DOHH2 (cell line): ENCODE measurements around the gene PARP14.

Experiments
- H3F3A ChIP-seq: fragments of 200-600 bp; sonication (generic), shearing (Covaris generic); 2 replicates; pipeline ENCODE4 v1.6.0; 2016; ENCODE audit warnings: antibody characterized with exemption, mild to moderate bottlenecking; ENCODE audit not compliant: control insufficient read depth, insufficient read depth
- H3K27ac ChIP-seq: fragments of 200-600 bp; sonication (generic); 2 replicates; pipeline ENCODE4 v1.5.1; 2014; ENCODE audit warnings: low read depth, mild to moderate bottlenecking, low read length, moderate library complexity
- H3K27me3 ChIP-seq: fragments of 200-600 bp; sonication (generic); 2 replicates; pipeline ENCODE4 v1.6.1; 2014; ENCODE audit warnings: mild to moderate bottlenecking, low read length, mixed read lengths; ENCODE audit not compliant: control insufficient read depth
- H3K36me3 ChIP-seq: fragments of 200-600 bp; sonication (generic); 2 replicates; pipeline ENCODE4 v1.6.1; 2014; ENCODE audit warnings: mild to moderate bottlenecking, low read length, moderate library complexity, mixed read lengths; ENCODE audit not compliant: control insufficient read depth
- H3K4me1 ChIP-seq: fragments of 200-600 bp; sonication (generic); 2 replicates; pipeline ENCODE4 v1.6.1; 2014; ENCODE audit warnings: mild to moderate bottlenecking, low read length, mixed read lengths; ENCODE audit not compliant: control insufficient read depth
- H3K4me2 ChIP-seq: fragments of 200-600 bp; sonication (generic); 2 replicates; pipeline ENCODE4 v1.6.0; 2014; ENCODE audit warnings: mild to moderate bottlenecking, low read length, moderate library complexity
- H3K4me3 ChIP-seq: fragments of 200-600 bp; sonication (generic); 2 replicates; pipeline ENCODE4 v1.5.1; 2014; ENCODE audit warnings: mild to moderate bottlenecking, low read length, mixed read lengths
- H3K79me2 ChIP-seq: fragments of 200-600 bp; sonication (generic); 2 replicates; pipeline ENCODE4 v1.6.1; 2014; ENCODE audit warnings: mild to moderate bottlenecking, low read length, mixed read lengths; ENCODE audit not compliant: control insufficient read depth
- H3K9me2 ChIP-seq: fragments of 200-600 bp; sonication (generic); replicated peaks from 2 replicates; pipeline ENCODE4 v1.6.1; 2014; ENCODE audit warnings: mild to moderate bottlenecking, low read length, mixed read lengths; ENCODE audit not compliant: control insufficient read depth
- H3K9me3 ChIP-seq: fragments of 200-600 bp; sonication (generic); 2 replicates; pipeline ENCODE4 v1.6.1; 2014; ENCODE audit warnings: antibody characterized with exemption, low read length, mixed read lengths; ENCODE audit not compliant: control insufficient read depth, insufficient read depth
- H4K20me1 ChIP-seq: fragments of 200-600 bp; sonication (generic); 2 replicates; pipeline ENCODE4 v1.6.0; 2014; ENCODE audit warnings: low read depth, mild to moderate bottlenecking, antibody characterized with exemption, low read length, moderate library complexity; ENCODE audit not compliant: control insufficient read depth, insufficient read depth
- EZH2phosphoT487 ChIP-seq: fragments of 200-600 bp; sonication (generic); IDR thresholded peaks from 2 replicates; pipeline ENCODE4 v1.6.1; 2017; ENCODE audit warnings: borderline replicate concordance, mild to moderate bottlenecking, antibody characterized with exemption, low read length, moderate library complexity, mixed read lengths
- TF ChIP-seq, protein P1 (sequence below): fragments of 200-600 bp; sonication (generic); IDR thresholded peaks from one replicate; pipeline ENCODE4 v1.5.1; 2014; ENCODE audit warnings: antibody characterized with exemption, mild to moderate bottlenecking, low read depth, low read length; ENCODE audit not compliant: poor library complexity, severe bottlenecking

The PARP14 gene

GRCh38 chr3:122719273-122719921, 38.8 kb downstream of the PARP14 start:
- TF ChIP-seq, protein P1, sequence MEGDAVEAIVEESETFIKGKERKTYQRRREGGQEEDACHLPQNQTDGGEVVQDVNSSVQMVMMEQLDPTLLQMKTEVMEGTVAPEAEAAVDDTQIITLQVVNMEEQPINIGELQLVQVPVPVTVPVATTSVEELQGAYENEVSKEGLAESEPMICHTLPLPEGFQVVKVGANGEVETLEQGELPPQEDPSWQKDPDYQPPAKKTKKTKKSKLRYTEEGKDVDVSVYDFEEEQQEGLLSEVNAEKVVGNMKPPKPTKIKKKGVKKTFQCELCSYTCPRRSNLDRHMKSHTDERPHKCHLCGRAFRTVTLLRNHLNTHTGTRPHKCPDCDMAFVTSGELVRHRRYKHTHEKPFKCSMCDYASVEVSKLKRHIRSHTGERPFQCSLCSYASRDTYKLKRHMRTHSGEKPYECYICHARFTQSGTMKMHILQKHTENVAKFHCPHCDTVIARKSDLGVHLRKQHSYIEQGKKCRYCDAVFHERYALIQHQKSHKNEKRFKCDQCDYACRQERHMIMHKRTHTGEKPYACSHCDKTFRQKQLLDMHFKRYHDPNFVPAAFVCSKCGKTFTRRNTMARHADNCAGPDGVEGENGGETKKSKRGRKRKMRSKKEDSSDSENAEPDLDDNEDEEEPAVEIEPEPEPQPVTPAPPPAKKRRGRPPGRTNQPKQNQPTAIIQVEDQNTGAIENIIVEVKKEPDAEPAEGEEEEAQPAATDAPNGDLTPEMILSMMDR: no peak
- no peak for TF ChIP-seq EZH2phosphoT487
- no peaks in the 10 kb centered on the region for H3K27me3 ChIP-seq
- no peaks in the 10 kb centered on the region for H3K9me3 ChIP-seq
- H3K36me3 ChIP-seq: no peaks in the 10 kb centered on the region
- no peak overlapping the region for H3K4me3 ChIP-seq
- H3K27ac ChIP-seq: no peak overlapping the region
- H4K20me1 ChIP-seq: no peaks in the 10 kb centered on the region
- H3K4me1 ChIP-seq: no peaks in the 10 kb centered on the region; the same call in 1 of the 2 replicates
- H3K79me2 ChIP-seq: no peaks in the 10 kb centered on the region
- H3F3A ChIP-seq: no peaks in the 10 kb centered on the region
- H3K4me2 ChIP-seq: no peak overlapping the region
- no peaks in the 10 kb centered on the region for H3K9me2 ChIP-seq

DNA sequence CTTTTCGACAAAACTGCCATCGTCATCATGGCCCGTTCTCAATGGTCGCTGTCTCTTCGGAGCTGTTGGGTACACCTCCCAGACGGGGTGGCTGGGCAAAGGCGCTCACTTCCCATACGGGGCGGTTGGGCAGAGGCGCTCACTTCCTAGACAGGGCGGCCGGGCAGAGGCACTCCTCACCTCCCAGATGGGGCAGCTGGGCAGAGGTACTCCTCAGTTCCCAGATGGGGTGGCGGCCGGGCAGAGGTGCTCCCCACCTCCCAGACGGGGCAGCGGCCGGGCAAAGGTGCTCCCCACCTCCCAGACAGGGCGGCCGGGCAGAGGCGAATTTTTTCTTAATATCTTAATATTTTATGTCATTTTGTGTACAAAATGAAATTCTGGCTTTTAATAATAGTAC, 44.5 kb downstream of the PARP14 start:
- no peak overlapping the region for H3K27ac ChIP-seq
- H3K27me3 ChIP-seq: no peaks in the 10 kb centered on the region
- H3K4me1 ChIP-seq: no peaks in the 10 kb centered on the region; the same call in 1 of the 2 replicates
- no peaks in the 10 kb centered on the region for H3K9me2 ChIP-seq
- no peaks in the 10 kb centered on the region for H3K79me2 ChIP-seq
- no peaks in the 10 kb centered on the region for H3F3A ChIP-seq
- no peaks in the 10 kb centered on the region for H4K20me1 ChIP-seq
- no peak overlapping the region for H3K4me3 ChIP-seq
- H3K4me2 ChIP-seq: no peak overlapping the region
- H3K9me3 ChIP-seq: no peaks in the 10 kb centered on the region
- TF ChIP-seq, protein P1: no peak
- TF ChIP-seq EZH2phosphoT487: no peak
- H3K36me3 ChIP-seq: no peaks in the 10 kb centered on the region

DNA sequence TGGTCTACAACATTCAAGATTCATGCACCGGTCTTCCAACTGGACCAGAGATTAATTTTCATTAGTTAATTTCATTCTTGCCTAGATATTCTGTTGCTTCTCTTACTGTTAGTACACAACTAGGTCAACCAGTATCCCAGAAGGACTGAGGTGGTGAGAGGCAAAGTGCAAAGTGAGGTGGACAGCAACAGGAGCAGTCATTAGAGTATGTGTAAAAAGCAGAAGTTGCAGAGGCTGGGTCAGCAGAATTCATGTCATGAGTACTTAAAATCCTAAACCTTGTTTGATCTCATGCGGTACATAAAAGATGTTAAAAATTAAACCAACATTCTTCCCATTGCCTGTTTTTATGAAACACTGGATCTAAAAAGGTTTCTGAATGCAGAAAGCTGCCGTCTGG, 46.7 kb downstream of the PARP14 start:
- Histone ChIP-seq H4K20me1 (no peaks in the 10 kb centered on the region), H3K27ac (no peak overlapping the region), H3K36me3 (no peaks in the 10 kb centered on the region), H3K27me3 (no peaks in the 10 kb centered on the region), H3K4me2 (no peak overlapping the region), H3K4me1 (no peaks in the 10 kb centered on the region), H3K79me2 (no peaks in the 10 kb centered on the region), H3F3A (no peaks in the 10 kb centered on the region), H3K9me2 (no peaks in the 10 kb centered on the region), H3K9me3 (no peaks in the 10 kb centered on the region), H3K4me3 (no peak overlapping the region)
- TF ChIP-seq, protein P1: no peak
- no peak for TF ChIP-seq EZH2phosphoT487
